Stimulated activated CD8-positive, alpha-beta memory T cell treated with anti-CD3 and anti-CD28 coated beads, Interleukin-7, amount 100 ng/mL, for 4 hours (primary cell): ENCODE data around the gene ITGA5.

ENCODE experiments used
- DNase-seq, 2 donors: peaks; one replicate each; pipeline ENCODE4 v3.0.0-alpha.2; 2020; ENCODE audit warnings: low read depth in 2 of 2

ITGA5 gene

GRCh38 chr12:54352891-54353874 is 65.9 kb downstream of the ITGA5 start:
- DNase-seq = no peak

GRCh38 chr12:54352022-54352531 is 67.0 kb downstream of the ITGA5 start:
- DNase-seq = peak in 1 of 2 donors; percentile 30

GRCh38 chr12:54351341-54351740 is 67.7 kb downstream of the ITGA5 start:
- no peak for DNase-seq

- DNase-seq = no peak
Observed at GRCh38 chr12:54350743-54351142, 68.3 kb downstream of the ITGA5 start.

GRCh38 chr12:54349679-54350078 is 69.4 kb downstream of the ITGA5 start:
- no peak for DNase-seq

- DNase-seq = no peak
Observed at GRCh38 chr12:54349036-54349435, 70.0 kb downstream of the ITGA5 start.
